HCT116 (cell line): ENCODE data around the gene INTS4. TPM values are rescaled to one million over a fixed set of nuclear protein-coding genes. Genes with fewer than 3 reads are reported as not detected.
"Not testable (repeated sequence)": the region's sequence is repeated elsewhere in the genome, so short reads cannot be mapped to it uniquely, and the experiment has no call there.

Experiments used
- ATAC-seq: fragments of 200-7000 bp; cut with Tn5 transposase; 2 replicates; pipeline ENCODE4 v1.9.1; 2020; ENCODE audit warnings: mild to moderate bottlenecking, moderate library complexity
- BruUV-seq: library from RNA; stranded (reverse); fragments of 400-500 nt; replicated peaks from 2 replicates; lab custom pipeline; 2021; lab: Mats Ljungman, UMichigan
- CTCF ChIA-PET: fragments of 300-600 bp; sonication (Branson Sonifier 250); formaldehyde crosslinking; loops from one replicate; lab custom pipeline; 2021; ENCODE audit warnings: antibody characterized with exemption; lab: Charles Lee
- POLR2A ChIA-PET: fragments of 300-600, 350-600 bp; sonication (Branson Sonifier 250); formaldehyde crosslinking; loops from one replicate; lab custom pipeline; 2021; ENCODE audit warnings: antibody characterized with exemption; lab: Charles Lee
- RAD21 ChIA-PET, 2 experiments: fragments of 300-600 bp; sonication (Branson Sonifier 250); formaldehyde crosslinking; loops; one replicate each; lab custom pipeline; 2023; ENCODE audit warnings: low total read pairs in 2 of 2; ENCODE audit not compliant: uncharacterized antibody in 2 of 2, unreplicated experiment in 2 of 2, low non-redundant PET in 1 of 2; lab: Charles Lee
- DNase-seq: peaks from one replicate; pipeline ENCODE4 v3.0.0-alpha.2; 2010; ENCODE audit warnings: low read depth, low spot score
- H2AFZ ChIP-seq: fragments of 200-600 bp; shearing (Covaris generic), sonication (generic); 2 replicates; pipeline ENCODE4 v1.6.1; 2017; ENCODE audit warnings: low read depth, mixed run types, mixed read lengths, antibody characterized with exemption, low read length; ENCODE audit not compliant: poor library complexity, severe bottlenecking
- H3K27ac ChIP-seq: 2 replicates; pipeline ENCODE4 v1.5.1; 2012; ENCODE audit warnings: low read depth, low read length
- H3K27me3 ChIP-seq: fragments of 200-600 bp; sonication (generic); 2 replicates; pipeline ENCODE4 v1.6.1; 2016; ENCODE audit warnings: mixed run types, low read length, mixed read lengths; ENCODE audit not compliant: insufficient read depth
- H3K36me3 ChIP-seq, 2 experiments: fragments of 200-500 bp in 1 of 2; fragments of 200-600 bp in 1 of 2; sonication (Bioruptor generic) in 1 of 2; sonication (generic) in 1 of 2; 2 replicates each; pipeline versions ENCODE4 v1.5.1 to v1.6.1; 2014 to 2016; ENCODE audit warnings: low read length in 2 of 2, inconsistent platforms in 1 of 2, mixed read lengths in 1 of 2, mixed run types in 1 of 2; ENCODE audit not compliant: insufficient read depth in 2 of 2, control insufficient read depth in 1 of 2
- H3K4me1 ChIP-seq, 2 experiments: fragments of 200-600 bp in 1 of 2; sonication (generic) in 1 of 2; 2 replicates each; pipeline versions ENCODE4 v1.5.1 to v1.6.1; 2012 to 2017; ENCODE audit warnings: low read length in 2 of 2, inconsistent platforms in 1 of 2, mild to moderate bottlenecking in 1 of 2, mixed read lengths in 1 of 2, mixed run types in 1 of 2, moderate library complexity in 1 of 2; ENCODE audit not compliant: insufficient read depth in 2 of 2, control insufficient read depth in 1 of 2
- H3K4me2 ChIP-seq: fragments of 200-600 bp; sonication (generic); 2 replicates; pipeline ENCODE4 v1.6.1; 2017; ENCODE audit warnings: mixed run types, low read length, mixed read lengths
- H3K4me3 ChIP-seq, 2 experiments: fragments of 200-600 bp in 1 of 2; sonication (generic) in 1 of 2; replicated peaks in 1 of 2; 2 replicates each; pipeline ENCODE4 v1.5.1; 2011 to 2016; ENCODE audit warnings: low read length in 2 of 2, control low read depth in 1 of 2, low read depth in 1 of 2, mild to moderate bottlenecking in 1 of 2, mixed read lengths in 1 of 2, mixed run types in 1 of 2
- H3K79me2 ChIP-seq: fragments of 200-600 bp; sonication (generic); 2 replicates; pipeline ENCODE4 v1.6.1; 2017; ENCODE audit warnings: mild to moderate bottlenecking, mixed run types, low read length, moderate library complexity, mixed read lengths; ENCODE audit not compliant: insufficient read depth
- H3K9ac ChIP-seq: fragments of 200-600 bp; sonication (generic); 2 replicates; pipeline ENCODE4 v1.6.1; 2016; ENCODE audit warnings: low read length, mixed read lengths
- H3K9me2 ChIP-seq: fragments of 200-600 bp; sonication (generic), shearing (Covaris generic); 2 replicates; pipeline ENCODE4 v1.6.1; 2017; ENCODE audit warnings: mixed run types, mild to moderate bottlenecking, moderate library complexity; ENCODE audit not compliant: insufficient read depth
- H3K9me3 ChIP-seq, 2 experiments: fragments of 200-500 bp in 1 of 2; fragments of 200-600 bp in 1 of 2; sonication (Bioruptor generic) in 1 of 2; sonication (generic) in 1 of 2; 2 replicates each; pipeline ENCODE4 v1.6.1; 2014 to 2017; ENCODE audit warnings: low read length in 2 of 2, mixed read lengths in 2 of 2, inconsistent platforms in 1 of 2, low read depth in 1 of 2, mild to moderate bottlenecking in 1 of 2, mixed run types in 1 of 2, moderate library complexity in 1 of 2; ENCODE audit not compliant: control insufficient read depth in 1 of 2, insufficient read depth in 1 of 2
- H4K20me1 ChIP-seq: fragments of 200-600 bp; sonication (generic), shearing (Covaris generic); 2 replicates; pipeline ENCODE4 v1.6.1; 2017; ENCODE audit warnings: mixed run types, mild to moderate bottlenecking, moderate library complexity; ENCODE audit not compliant: insufficient read depth
- CBX3 ChIP-seq: IDR thresholded peaks from 2 replicates; pipeline ENCODE4 v1.6.1; 2012; ENCODE audit warnings: low read depth
- CEBPB ChIP-seq: IDR thresholded peaks from 2 replicates; pipeline ENCODE4 v1.6.1; 2012; ENCODE audit warnings: low read depth
- CTCF ChIP-seq, 3 experiments: fragments of 200-600 bp in 1 of 3; sonication (generic) in 1 of 3; IDR thresholded peaks in 2 of 3; conservative IDR thresholded peaks in 1 of 3; 2 replicates each; pipeline ENCODE4 v1.5.1; 2012 to 2017; ENCODE audit warnings: low read depth in 2 of 3, low read length in 2 of 3, antibody characterized with exemption in 1 of 3, borderline replicate concordance in 1 of 3, control low read depth in 1 of 3, mild to moderate bottlenecking in 1 of 3, mixed read lengths in 1 of 3, mixed run types in 1 of 3, moderate library complexity in 1 of 3; ENCODE audit not compliant: insufficient read depth in 1 of 3
- FOSL1 ChIP-seq: IDR thresholded peaks from 2 replicates; pipeline ENCODE4 v1.6.1; 2012; ENCODE audit warnings: low read depth
- POLR2AphosphoS5 ChIP-seq: IDR thresholded peaks from 2 replicates; pipeline ENCODE4 v1.6.1; 2011; ENCODE audit warnings: mild to moderate bottlenecking, low read depth, low read length, moderate library complexity
- SIN3A ChIP-seq: IDR thresholded peaks from 2 replicates; pipeline ENCODE4 v1.6.1; 2012; ENCODE audit warnings: low read depth
- SRF ChIP-seq: IDR thresholded peaks from 2 replicates; pipeline ENCODE4 v1.6.1; 2012; ENCODE audit warnings: low read depth
- TCF7L2 ChIP-seq: IDR thresholded peaks from 2 replicates; pipeline ENCODE4 v1.7.0; 2011; ENCODE audit warnings: borderline replicate concordance, inconsistent platforms; ENCODE audit not compliant: insufficient read depth, insufficient read length; ENCODE audit errors: extremely low read depth
- YY1 ChIP-seq: IDR thresholded peaks from 2 replicates; pipeline ENCODE4 v1.6.1; 2011; ENCODE audit warnings: low read length, low read depth, moderate library complexity, mild to moderate bottlenecking; ENCODE audit not compliant: insufficient replicate concordance; ENCODE audit errors: extremely low read depth
- ZBTB33 ChIP-seq: IDR thresholded peaks from 2 replicates; pipeline ENCODE4 v1.6.1; 2011; ENCODE audit warnings: mild to moderate bottlenecking, low read length, moderate library complexity; ENCODE audit not compliant: insufficient replicate concordance; ENCODE audit errors: extremely low read depth
- intact Hi-C: fragments of 100-400 bp; cut with micrococcal nuclease; formaldehyde crosslinking; loops from 2 replicates; pipeline ENCODE4 v1.10.0; 2022
- total RNA-seq: library from RNA; stranded (reverse); gene quantifications from one replicate; pipeline ENCODE4 v1.2.1, GENCODE V29; 2021; ENCODE audit not compliant: unreplicated experiment

The INTS4 gene
- total RNA-seq, 1 experiment from 2014 or later, result 41.0 TPM

GRCh38 chr11:78015878-78016277, 21.4 kb upstream of the INTS4 start:
- H3K4me3 ChIP-seq, result no peak overlapping the region
- RAD21 ChIA-PET, result no interaction called here
- ATAC-seq (no peak), DNase-seq (no peak)
- peaks cover 3% of the 10 kb centered on the region; the same call in 1 of the 2 replicates for H3K79me2 ChIP-seq
- H3K4me1 ChIP-seq, result peaks cover 11 to 16% of the 10 kb centered on the region in 2 experiments; a peak in 3 of 4 replicates
- H3K27ac ChIP-seq, result no peak overlapping the region
- CTCF ChIA-PET, result no interaction called here
- H4K20me1 ChIP-seq, result no peaks in the 10 kb centered on the region
- peaks cover 4 to 8% of the 10 kb centered on the region in 2 experiments; a peak in 3 of 4 replicates for H3K36me3 ChIP-seq
- POLR2A ChIA-PET, result no interaction called here
- no peaks in the 10 kb centered on the region for H3K27me3 ChIP-seq
- H2AFZ ChIP-seq, result no peak overlapping the region
- no peaks in the 10 kb centered on the region for H3K9me2 ChIP-seq
- H3K9ac ChIP-seq, result no peak overlapping the region
- no peaks in the 10 kb centered on the region for H3K9me3 ChIP-seq
- intact Hi-C loops, result no loop called here
- H3K4me2 ChIP-seq, result no peak overlapping the region
- TF ChIP-seq CBX3 (no peak), POLR2AphosphoS5 (no peak), SIN3A (no peak), TCF7L2 (no peak), YY1 (no peak), SRF (no peak), FOSL1 (no peak), ZBTB33 (no peak), CEBPB (no peak), CTCF (IDR thresholded peaks at IDR 0.05 in 2 of 3, conservative IDR thresholded peaks at IDR 0.05 in 1 of 3; ENCODE audit: borderline replicate concordance in 1 of 3, insufficient read depth in 1 of 3, low read depth in 2 of 3, low read length in 2 of 3) (no peak)
- no TSS peak for BruUV-seq

- H3K4me3 ChIP-seq, intact Hi-C loops, BruUV-seq, H3K9me3 ChIP-seq, H3K36me3 ChIP-seq, H3K4me1 ChIP-seq, CTCF ChIA-PET, H3K9ac ChIP-seq, RAD21 ChIA-PET, H3K79me2 ChIP-seq, H3K27ac ChIP-seq, POLR2A ChIA-PET, DNase-seq, H3K9me2 ChIP-seq, H3K27me3 ChIP-seq, ATAC-seq, H2AFZ ChIP-seq, H4K20me1 ChIP-seq, H3K4me2 ChIP-seq: not testable (repeated sequence)
Observed at GRCh38 chr11:78014937-78015520, 20.6 kb upstream of the INTS4 start.
